ENCODE measurements around the gene SLC38A11.

Gene SLC38A11

GRCh38 chr2:164974221-164974620 lies 18.9 kb upstream of the SLC38A11 start:
- Histone ChIP-seq H3K9me2 (ENCODE audit: low read depth, low read length) (no peaks in the 10 kb centered on the region), H3K79me2 (ENCODE audit: insufficient read depth, low read length) (no peaks in the 10 kb centered on the region), H3K36me3 (ENCODE audit: insufficient read depth, low read length) (no peaks in the 10 kb centered on the region), H4K20me1 (ENCODE audit: insufficient read depth, low read length) (no peaks in the 10 kb centered on the region), H3K4me3 (ENCODE audit: low read depth, low read length, poor library complexity, severe bottlenecking) (no peak overlapping the region), H3K9me3 (ENCODE audit: low read length) (no peaks in the 10 kb centered on the region), H2AFZ (ENCODE audit: low read length) (no peak overlapping the region), H3K9ac (ENCODE audit: low read length) (no peak overlapping the region), H3K4me1 (ENCODE audit: insufficient read depth, low read length, severe bottlenecking) (no peaks in the 10 kb centered on the region), H3K4me2 (ENCODE audit: low read length) (no peak overlapping the region), H3K27me3 (ENCODE audit: insufficient read depth, low read length) (no peaks in the 10 kb centered on the region), H3K27ac (ENCODE audit: low read depth, low read length, poor library complexity, severe bottlenecking) (no peak overlapping the region), H3F3A (ENCODE audit: insufficient read depth, low read length) (no peaks in the 10 kb centered on the region)
- TF ChIP-seq EZH2 (IDR thresholded peaks at IDR 0.05; ENCODE audit: borderline replicate concordance, low read length) (no peak), CTCF (IDR thresholded peaks at IDR 0.05; ENCODE audit: low read length) (no peak)

- Histone ChIP-seq H3K4me3 (ENCODE audit: low read depth, low read length, poor library complexity, severe bottlenecking) (no peak overlapping the region), H3F3A (ENCODE audit: insufficient read depth, low read length) (no peaks in the 10 kb centered on the region), H3K27ac (ENCODE audit: low read depth, low read length, poor library complexity, severe bottlenecking) (no peak overlapping the region), H3K4me2 (ENCODE audit: low read length) (no peak overlapping the region), H3K27me3 (ENCODE audit: insufficient read depth, low read length) (no peaks in the 10 kb centered on the region), H3K9ac (ENCODE audit: low read length) (no peak overlapping the region), H2AFZ (ENCODE audit: low read length) (no peak overlapping the region), H3K9me2 (ENCODE audit: low read depth, low read length) (no peaks in the 10 kb centered on the region), H3K79me2 (ENCODE audit: insufficient read depth, low read length) (no peaks in the 10 kb centered on the region), H3K36me3 (ENCODE audit: insufficient read depth, low read length) (no peaks in the 10 kb centered on the region), H3K9me3 (ENCODE audit: low read length) (no peaks in the 10 kb centered on the region), H4K20me1 (ENCODE audit: insufficient read depth, low read length) (no peaks in the 10 kb centered on the region), H3K4me1 (ENCODE audit: insufficient read depth, low read length, severe bottlenecking) (no peaks in the 10 kb centered on the region)
- TF ChIP-seq EZH2 (IDR thresholded peaks at IDR 0.05; ENCODE audit: borderline replicate concordance, low read length) (no peak), CTCF (IDR thresholded peaks at IDR 0.05; ENCODE audit: low read length) (no peak)
These were observed 16.9 kb upstream of the SLC38A11 start for GRCh38 chr2:164972216-164972615.

- H4K20me1 ChIP-seq (ENCODE audit: insufficient read depth, low read length): no peaks in the 10 kb centered on the region
- no peak overlapping the region for H3K4me3 ChIP-seq (ENCODE audit: low read depth, low read length, poor library complexity, severe bottlenecking)
- no peak overlapping the region for H3K27ac ChIP-seq (ENCODE audit: low read depth, low read length, poor library complexity, severe bottlenecking)
- H3K4me1 ChIP-seq (ENCODE audit: insufficient read depth, low read length, severe bottlenecking): no peaks in the 10 kb centered on the region
- H3K79me2 ChIP-seq (ENCODE audit: insufficient read depth, low read length): no peaks in the 10 kb centered on the region
- TF ChIP-seq EZH2 (IDR thresholded peaks at IDR 0.05; ENCODE audit: borderline replicate concordance, low read length): no peak
- no peak for TF ChIP-seq CTCF (IDR thresholded peaks at IDR 0.05; ENCODE audit: low read length)
- no peaks in the 10 kb centered on the region for H3K36me3 ChIP-seq (ENCODE audit: insufficient read depth, low read length)
- no peaks in the 10 kb centered on the region for H3K9me3 ChIP-seq (ENCODE audit: low read length)
- no peaks in the 10 kb centered on the region for H3F3A ChIP-seq (ENCODE audit: insufficient read depth, low read length)
- H3K27me3 ChIP-seq (ENCODE audit: insufficient read depth, low read length): no peaks in the 10 kb centered on the region
- H3K9me2 ChIP-seq (ENCODE audit: low read depth, low read length): no peaks in the 10 kb centered on the region
- no peak overlapping the region for H2AFZ ChIP-seq (ENCODE audit: low read length)
- H3K9ac ChIP-seq (ENCODE audit: low read length): no peak overlapping the region
- H3K4me2 ChIP-seq (ENCODE audit: low read length): no peak overlapping the region
These were observed 14.8 kb upstream of the SLC38A11 start for GRCh38 chr2:164969909-164970690.

Data from OCI-LY1 (cell line).